ACC112 (cell line): Measurements from ENCODE around the gene SIGLEC11.
A peak's percentile ranks its signal among the peaks of the same experiment; 100 is the strongest.
"Not testable (repeated sequence)": the region's sequence is repeated elsewhere in the genome, so short reads cannot be mapped to it uniquely, and the experiment has no call there.

ENCODE experiments used
- H2AFZ ChIP-seq: fragments of 200-600 bp; sonication (generic); one replicate; pipeline ENCODE4 v1.6.0; 2017; ENCODE audit warnings: antibody characterized with exemption, low read length; ENCODE audit not compliant: unreplicated experiment
- H3K27ac ChIP-seq: fragments of 200-600 bp; sonication (generic); 2 replicates; pipeline ENCODE4 v1.5.1; 2014; ENCODE audit warnings: low read depth, mild to moderate bottlenecking, antibody characterized with exemption, low read length, moderate library complexity
- H3K27me3 ChIP-seq: fragments of 200-600 bp; sonication (generic); 2 replicates; pipeline ENCODE4 v1.6.1; 2014; ENCODE audit warnings: mild to moderate bottlenecking, antibody characterized with exemption, low read length, moderate library complexity, mixed read lengths; ENCODE audit not compliant: insufficient read depth
- H3K36me3 ChIP-seq: fragments of 200-600 bp; sonication (generic); 2 replicates; pipeline ENCODE4 v1.6.1; 2016; ENCODE audit warnings: mild to moderate bottlenecking, antibody characterized with exemption, low read length, moderate library complexity, mixed read lengths; ENCODE audit not compliant: insufficient read depth
- H3K4me1 ChIP-seq: fragments of 200-600 bp; sonication (generic); one replicate; pipeline ENCODE4 v1.6.1; 2016; ENCODE audit warnings: low read length, mixed read lengths; ENCODE audit not compliant: insufficient read depth, unreplicated experiment, control insufficient read depth
- H3K4me3 ChIP-seq: fragments of 200-600 bp; sonication (generic); 2 replicates; pipeline ENCODE4 v1.5.1; 2014; ENCODE audit warnings: mild to moderate bottlenecking, low read depth, low read length
- H3K79me2 ChIP-seq: fragments of 200-600 bp; sonication (generic); one replicate; pipeline ENCODE4 v1.6.0; 2016; ENCODE audit warnings: low read length; ENCODE audit not compliant: control insufficient read depth, unreplicated experiment, insufficient read depth

The SIGLEC11 gene

GRCh38 chr19:49925486-49925885 is 35.5 kb downstream of the SIGLEC11 start:
- Histone ChIP-seq H3K36me3 (peaks cover 11% of the 10 kb centered on the region; the same call in 1 of the 2 replicates), H3K4me1 (peaks cover 28% of the 10 kb centered on the region), H3K27ac (no peak overlapping the region), H2AFZ (no peak overlapping the region), H3K79me2 (peaks cover 76% of the 10 kb centered on the region), H3K4me3 (no peak overlapping the region), H3K27me3 (no peaks in the 10 kb centered on the region)

GRCh38 chr19:49924881-49925210 is 36.1 kb downstream of the SIGLEC11 start:
- not testable (repeated sequence) for H2AFZ ChIP-seq, H3K4me3 ChIP-seq, H3K27me3 ChIP-seq, H3K27ac ChIP-seq
- peaks cover 28% of the 10 kb centered on the region for H3K4me1 ChIP-seq
- peaks cover 81% of the 10 kb centered on the region for H3K79me2 ChIP-seq
- H3K36me3 ChIP-seq: peaks cover 11% of the 10 kb centered on the region; the same call in 1 of the 2 replicates

- H3K4me1 ChIP-seq: peaks cover 28% of the 10 kb centered on the region
- H3K27ac ChIP-seq: no peak overlapping the region
- no peak overlapping the region for H3K4me3 ChIP-seq
- H3K36me3 ChIP-seq: peaks cover 11% of the 10 kb centered on the region; the same call in 1 of the 2 replicates
- H3K79me2 ChIP-seq: peaks cover 87% of the 10 kb centered on the region
- no peak overlapping the region for H2AFZ ChIP-seq
- H3K27me3 ChIP-seq: no peaks in the 10 kb centered on the region
These were observed 36.7 kb downstream of the SIGLEC11 start for GRCh38 chr19:49924004-49924880.

- peaks cover 28% of the 10 kb centered on the region for H3K4me1 ChIP-seq
- H3K79me2 ChIP-seq: peaks cover 85% of the 10 kb centered on the region
- no peak overlapping the region for H2AFZ ChIP-seq
- H3K36me3 ChIP-seq: peaks cover 11% of the 10 kb centered on the region; the same call in 1 of the 2 replicates
- no peaks in the 10 kb centered on the region for H3K27me3 ChIP-seq
- no peak overlapping the region for H3K27ac ChIP-seq
- no peak overlapping the region for H3K4me3 ChIP-seq
These were observed 37.6 kb downstream of the SIGLEC11 start for GRCh38 chr19:49923055-49924003.

GRCh38 chr19:49921871-49922795 is 38.8 kb downstream of the SIGLEC11 start:
- Histone ChIP-seq H2AFZ (no peak overlapping the region), H3K27me3 (no peaks in the 10 kb centered on the region), H3K27ac (peak overlapping the region; percentile 61; the same call in 1 of the 2 replicates), H3K36me3 (peaks cover 5% of the 10 kb centered on the region; the same call in 1 of the 2 replicates), H3K4me3 (no peak overlapping the region), H3K4me1 (peaks cover 19% of the 10 kb centered on the region), H3K79me2 (peaks cover 80% of the 10 kb centered on the region)

GRCh38 chr19:49920624-49921363 is 40.2 kb downstream of the SIGLEC11 start:
- Histone ChIP-seq H3K4me3 (no peak overlapping the region), H3K27ac (no peak overlapping the region), H3K27me3 (no peaks in the 10 kb centered on the region), H3K4me1 (peaks cover 17% of the 10 kb centered on the region), H2AFZ (no peak overlapping the region), H3K79me2 (peaks cover 78% of the 10 kb centered on the region), H3K36me3 (peaks cover 4% of the 10 kb centered on the region; the same call in 1 of the 2 replicates)

GRCh38 chr19:49918089-49918488 is 42.9 kb downstream of the SIGLEC11 start:
- Histone ChIP-seq H3K79me2 (peaks cover 60% of the 10 kb centered on the region), H3K27ac (no peak overlapping the region), H3K4me3 (no peak overlapping the region), H3K27me3 (no peaks in the 10 kb centered on the region), H3K36me3 (no peaks in the 10 kb centered on the region), H3K4me1 (peaks cover 12% of the 10 kb centered on the region), H2AFZ (no peak overlapping the region)

- H3K27me3 ChIP-seq: no peaks in the 10 kb centered on the region
- H2AFZ ChIP-seq: no peak overlapping the region
- H3K4me1 ChIP-seq: peaks cover 3% of the 10 kb centered on the region
- H3K27ac ChIP-seq: no peak overlapping the region
- no peak overlapping the region for H3K4me3 ChIP-seq
- H3K79me2 ChIP-seq: peaks cover 52% of the 10 kb centered on the region
- no peaks in the 10 kb centered on the region for H3K36me3 ChIP-seq
These were observed 43.9 kb downstream of the SIGLEC11 start for GRCh38 chr19:49916839-49917733.

GRCh38 chr19:49915271-49915670 is 45.7 kb downstream of the SIGLEC11 start:
- Histone ChIP-seq H3K27ac (no peak overlapping the region), H2AFZ (no peak overlapping the region), H3K27me3 (no peaks in the 10 kb centered on the region), H3K79me2 (peaks cover 38% of the 10 kb centered on the region), H3K4me3 (no peak overlapping the region), H3K4me1 (peaks cover 4% of the 10 kb centered on the region), H3K36me3 (no peaks in the 10 kb centered on the region)
